CD4-positive, alpha-beta memory T cell (primary cell): Measurements from ENCODE around the gene PLXNA3. TPM values are rescaled to one million over a fixed set of nuclear protein-coding genes. Genes with fewer than 3 reads are reported as not detected.
A peak's percentile ranks its signal among the peaks of the same experiment; 100 is the strongest.

Experiments
- CTCF ChIA-PET: fragments of 350-600 bp; sonication (Branson Sonifier 250); formaldehyde crosslinking; loops from one replicate; lab custom pipeline; 2021; ENCODE audit warnings: inconsistent platforms; ENCODE audit not compliant: partially characterized antibody; lab: Charles Lee
- POLR2A ChIA-PET: fragments of 350-600 bp; sonication (Branson Sonifier 250); formaldehyde crosslinking; loops from one replicate; lab custom pipeline; 2021; ENCODE audit not compliant: partially characterized antibody; lab: Charles Lee
- DNase-seq, 5 donors: peaks; one replicate each; pipeline versions ENCODE4 v3.0.0 to v3.0.0-alpha.2; 2020 to 2022; ENCODE audit warnings: mixed read lengths in 1 of 5
- H3K27ac ChIP-seq: one replicate; pipeline ENCODE4 v1.7.0; 2013; ENCODE audit warnings: low read depth, low read length
- H3K27me3 ChIP-seq: 2 replicates; pipeline ENCODE4 v1.7.0; 2013; ENCODE audit warnings: mild to moderate bottlenecking, low read length, moderate library complexity; ENCODE audit not compliant: insufficient read depth
- H3K36me3 ChIP-seq: 2 replicates; pipeline ENCODE4 v1.7.0; 2013; ENCODE audit warnings: mild to moderate bottlenecking, low read length, moderate library complexity; ENCODE audit not compliant: insufficient read depth
- H3K4me1 ChIP-seq: 2 replicates; pipeline ENCODE4 v1.7.0; 2013; ENCODE audit warnings: mild to moderate bottlenecking, low read length, moderate library complexity; ENCODE audit not compliant: insufficient read depth
- H3K4me3 ChIP-seq, 2 donors: one replicate each; pipeline ENCODE4 v1.7.0; 2013; ENCODE audit warnings: low read length in 2 of 2, mild to moderate bottlenecking in 1 of 2
- H3K9me3 ChIP-seq, 2 donors: one replicate each; pipeline ENCODE4 v1.7.0; 2013; ENCODE audit warnings: low read length in 2 of 2, control low read depth in 1 of 2; ENCODE audit not compliant: control insufficient read depth in 1 of 2
- H3K27ac Mint-ChIP-seq, 7 donors: one replicate each; pipeline ENCODE4 v1.8.0; 2020 to 2021; ENCODE audit warnings: mixed read lengths in 7 of 7, mild to moderate bottlenecking in 6 of 7, inconsistent platforms in 3 of 7, moderate library complexity in 3 of 7
- H3K27me3 Mint-ChIP-seq, 2 donors: one replicate each; pipeline ENCODE4 v1.8.0; 2020 to 2021; ENCODE audit warnings: mixed read lengths in 2 of 2
- H3K36me3 Mint-ChIP-seq, 2 donors: one replicate each; pipeline ENCODE4 v1.8.0; 2020 to 2021; ENCODE audit warnings: mixed read lengths in 2 of 2, inconsistent platforms in 1 of 2, mild to moderate bottlenecking in 1 of 2
- H3K4me1 Mint-ChIP-seq, 4 donors: one replicate each; pipeline ENCODE4 v1.8.0; 2020 to 2021; ENCODE audit warnings: mixed read lengths in 4 of 4, mild to moderate bottlenecking in 1 of 4
- H3K4me3 Mint-ChIP-seq, 8 donors: one replicate each; pipeline ENCODE4 v1.8.0; 2020 to 2021; ENCODE audit warnings: mixed read lengths in 8 of 8, mild to moderate bottlenecking in 7 of 8, moderate library complexity in 6 of 8, inconsistent platforms in 3 of 8
- H3K9me3 Mint-ChIP-seq, 8 donors: one replicate each; pipeline ENCODE4 v1.8.0; 2020 to 2021; ENCODE audit warnings: mixed read lengths in 8 of 8, mild to moderate bottlenecking in 5 of 8, inconsistent platforms in 3 of 8, moderate library complexity in 1 of 8
- intact Hi-C: fragments of 100-400 bp; cut with micrococcal nuclease; formaldehyde crosslinking; loops from one replicate; pipeline ENCODE4 v1.15.1; 2023
- polyA plus RNA-seq, 2 donors: library from polyadenylated mRNA; unstranded; fragments of 300-500 nt; fragmentation: Illumina TruSeq; gene quantifications; one replicate each; pipeline ENCODE4 v1.2.3, GENCODE V29; 2021
- total RNA-seq, 2 experiments: library from RNA; stranded (reverse); gene quantifications; one replicate each; pipeline ENCODE4 v1.2.3, GENCODE V29; 2021

PLXNA3 gene
- total and polyA plus RNA-seq, 4 experiments from 2014 or later = 0.29 to 90.3 (median 40.0) TPM

DNA sequence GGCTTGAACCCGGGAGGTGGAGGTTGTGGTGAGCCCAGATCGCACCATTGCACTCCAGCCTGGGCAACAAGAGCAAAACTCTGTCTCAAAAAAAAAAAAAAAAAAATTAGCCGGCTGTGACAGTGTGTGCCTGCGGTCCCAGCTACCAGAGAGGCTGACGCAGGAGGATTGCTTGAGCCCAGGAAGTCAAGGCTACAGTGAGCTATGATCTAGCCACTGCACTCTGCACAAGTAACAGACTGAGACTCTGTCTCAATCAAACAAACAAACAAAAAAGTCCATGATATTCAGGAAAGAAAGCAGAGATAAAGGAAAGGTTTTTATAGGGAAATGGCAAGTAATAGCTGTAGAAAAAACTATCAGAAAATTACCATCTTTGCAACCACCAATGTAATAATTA lies 23.1 kb downstream of the PLXNA3 start:
- CTCF ChIA-PET = interaction anchor here (1.2 kb wide), 1 partner anchor 46 kb away, joined by 3 read pairs; no protein-coding TSS in a partner anchor
- intact Hi-C loops = no loop called here
- peaks cover 0 to 2% of the 10 kb centered on the region in 2 donors for H3K36me3 Mint-ChIP-seq
- Histone ChIP-seq H3K36me3 (no peaks in the 10 kb centered on the region), H3K27me3 (no peaks in the 10 kb centered on the region), H3K4me1 (peaks cover 38% of the 10 kb centered on the region), H3K9me3 (no peaks in the 10 kb centered on the region), H3K27ac (no peak overlapping the region), H3K4me3 (no peak overlapping the region)
- no peaks in the 10 kb centered on the region for H3K9me3 Mint-ChIP-seq
- H3K4me3 Mint-ChIP-seq = no peak overlapping the region
- H3K27me3 Mint-ChIP-seq = no peaks in the 10 kb centered on the region
- no peak for DNase-seq
- peak overlapping the region in 1 of 7 donors; percentile 65 for H3K27ac Mint-ChIP-seq
- POLR2A ChIA-PET = interaction anchor here (1.5 to 2.3 kb wide), 3 partner anchors 9 to 41 kb away, joined by 3 to 20 read pairs (median 5); partner anchors contain the start of genes FAM3A and SLC10A3
- H3K4me1 Mint-ChIP-seq = peaks cover 5 to 31% (median 10%) of the 10 kb centered on the region in 4 donors

DNA sequence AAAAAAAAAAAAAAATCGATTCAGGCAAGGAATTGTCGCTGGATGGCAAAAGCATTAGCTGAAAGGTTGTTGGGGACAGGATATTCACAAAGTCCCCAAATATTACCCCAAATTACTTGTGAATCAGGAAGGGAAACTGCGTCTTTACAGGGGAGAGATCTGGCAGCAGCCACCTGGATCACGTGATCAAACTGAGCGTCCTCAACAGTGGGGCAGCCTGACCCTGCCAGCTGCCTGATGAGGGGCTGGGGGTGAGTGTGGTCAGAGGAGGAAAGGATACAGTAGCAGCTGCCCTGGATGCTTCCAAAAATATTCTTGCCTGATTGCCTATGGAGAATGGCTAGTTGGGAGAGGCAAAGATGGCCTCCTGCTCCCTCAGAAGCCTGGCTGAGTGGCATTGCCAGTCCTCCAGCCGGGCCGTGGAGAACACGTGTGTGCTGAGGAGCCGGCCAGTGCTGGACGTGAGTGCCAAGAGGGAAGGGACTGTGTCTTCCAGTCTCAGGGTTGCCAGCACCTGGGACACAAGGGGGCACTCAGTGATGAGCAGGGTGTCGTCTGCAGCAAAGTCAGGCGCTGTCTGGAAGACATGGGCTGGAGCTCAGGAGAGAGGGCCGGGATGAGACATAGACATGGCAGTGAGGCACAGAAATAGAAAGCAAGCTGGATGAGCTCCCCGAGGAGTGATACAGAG lies 24.0 kb downstream of the PLXNA3 start:
- peak overlapping the region in 1 of 8 donors; percentile 24 for H3K4me3 Mint-ChIP-seq
- H3K27ac Mint-ChIP-seq = peak overlapping the region in 2 of 7 donors; percentile 15 to 89
- no peak overlapping the region for H3K4me3 ChIP-seq
- no peaks in the 10 kb centered on the region for H3K27me3 ChIP-seq
- no peaks in the 10 kb centered on the region for H3K9me3 ChIP-seq
- peaks cover 0 to 4% of the 10 kb centered on the region in 2 donors for H3K36me3 Mint-ChIP-seq
- no peak overlapping the region for H3K27ac ChIP-seq
- ChIA-PET CTCF (interaction anchor here (1.2 kb wide), 1 partner anchor 45 kb away, joined by 3 read pairs; no protein-coding TSS in a partner anchor), POLR2A (interaction anchor here (1.5 to 1.6 kb wide), 2 partner anchors 35 to 42 kb away, joined by 3 to 5 read pairs; partner anchors contain the start of gene FAM3A)
- intact Hi-C loops = no loop called here
- peaks cover 40% of the 10 kb centered on the region for H3K4me1 ChIP-seq
- no peaks in the 10 kb centered on the region for H3K27me3 Mint-ChIP-seq
- H3K4me1 Mint-ChIP-seq = peaks cover 5 to 28% (median 11%) of the 10 kb centered on the region in 4 donors
- no peaks in the 10 kb centered on the region for H3K9me3 Mint-ChIP-seq
- H3K36me3 ChIP-seq = no peaks in the 10 kb centered on the region
- DNase-seq = no peak

DNA sequence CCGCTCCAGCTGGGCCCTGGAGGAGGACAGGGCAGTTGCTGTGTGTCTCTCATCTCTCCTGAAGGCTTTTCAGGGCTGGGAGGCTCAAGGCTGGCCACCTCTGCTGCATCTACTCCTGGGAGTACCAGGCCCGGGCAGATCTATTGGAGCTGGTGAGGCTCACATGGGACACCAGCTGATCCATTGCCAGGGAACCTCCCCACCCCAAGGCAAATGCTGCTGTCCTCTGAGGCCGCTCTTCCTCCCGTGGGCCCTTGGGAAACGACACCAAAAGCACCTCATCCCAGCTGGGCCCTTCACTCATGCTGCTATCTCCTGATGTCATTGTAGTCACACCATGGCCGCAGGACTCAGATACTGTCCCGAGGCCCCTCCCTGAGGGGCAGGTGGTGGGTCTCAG lies 24.7 kb downstream of the PLXNA3 start:
- peaks cover 0 to 5% of the 10 kb centered on the region in 2 donors for H3K36me3 Mint-ChIP-seq
- POLR2A ChIA-PET = interaction anchor here (1.5 to 8.9 kb wide), 2 partner anchors 43 to 84 kb away, joined by 3 to 111 read pairs; partner anchors contain the start of gene RPL10
- no peaks in the 10 kb centered on the region for H3K27me3 Mint-ChIP-seq
- H3K9me3 Mint-ChIP-seq = no peaks in the 10 kb centered on the region
- Histone ChIP-seq H3K27me3 (no peaks in the 10 kb centered on the region), H3K27ac (no peak overlapping the region), H3K9me3 (no peaks in the 10 kb centered on the region), H3K36me3 (no peaks in the 10 kb centered on the region), H3K4me1 (peaks cover 39% of the 10 kb centered on the region), H3K4me3 (no peak overlapping the region)
- no peak for DNase-seq
- H3K4me3 Mint-ChIP-seq = no peak overlapping the region
- H3K4me1 Mint-ChIP-seq = peaks cover 5 to 30% (median 8%) of the 10 kb centered on the region in 4 donors
- CTCF ChIA-PET = no interaction called here
- intact Hi-C loops = no loop called here
- peak overlapping the region in 1 of 7 donors; percentile 89 for H3K27ac Mint-ChIP-seq

DNA sequence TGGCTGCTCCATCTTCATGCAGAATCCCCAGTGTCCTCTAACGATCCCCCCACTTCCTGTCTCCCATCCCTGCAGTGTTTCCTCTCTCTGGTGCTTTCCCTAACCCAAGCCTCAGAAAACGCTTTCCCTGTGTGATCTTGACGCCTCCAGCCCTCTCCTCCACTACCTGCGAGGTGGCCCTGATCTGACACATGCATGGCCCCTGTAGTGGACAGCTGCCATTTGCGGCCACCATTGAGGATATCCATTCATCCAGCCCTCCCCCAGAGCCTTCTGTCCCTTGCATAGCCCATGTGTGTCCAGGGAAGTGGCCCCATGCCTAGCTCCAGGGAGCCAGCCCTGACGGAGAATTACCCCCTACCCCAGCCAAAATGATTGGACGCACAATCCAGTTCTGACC lies 25.2 kb downstream of the PLXNA3 start:
- Mint-ChIP-seq H3K36me3 (peaks cover 0 to 5% of the 10 kb centered on the region in 2 donors), H3K27ac (peak overlapping the region in 1 of 7 donors; percentile 6), H3K4me1 (peaks cover 4 to 35% (median 12%) of the 10 kb centered on the region in 4 donors), H3K9me3 (no peaks in the 10 kb centered on the region), H3K4me3 (peak overlapping the region in 2 of 8 donors; percentile 9 to 48), H3K27me3 (no peaks in the 10 kb centered on the region)
- intact Hi-C loops = no loop called here
- Histone ChIP-seq H3K36me3 (no peaks in the 10 kb centered on the region), H3K4me1 (peaks cover 39% of the 10 kb centered on the region), H3K4me3 (no peak overlapping the region), H3K9me3 (no peaks in the 10 kb centered on the region), H3K27ac (no peak overlapping the region), H3K27me3 (no peaks in the 10 kb centered on the region)
- no peak for DNase-seq
- ChIA-PET CTCF (no interaction called here), POLR2A (interaction anchor here (1.0 to 8.9 kb wide), 4 partner anchors 25 to 689 kb away, joined by 3 to 111 read pairs (median 20); partner anchors contain the start of genes IDH3G, PLXNA3, RPL10 and SSR4)

GRCh38 chrX:154484255-154485149 lies 26.4 kb downstream of the PLXNA3 start:
- H3K4me3 ChIP-seq = no peak overlapping the region
- Mint-ChIP-seq H3K9me3 (no peaks in the 10 kb centered on the region), H3K4me1 (peaks cover 2 to 42% (median 11%) of the 10 kb centered on the region in 4 donors), H3K27me3 (no peaks in the 10 kb centered on the region), H3K27ac (peak overlapping the region in 1 of 7 donors; percentile 27), H3K36me3 (peaks cover 0 to 7% of the 10 kb centered on the region in 2 donors), H3K4me3 (peak overlapping the region in 5 of 8 donors; percentile 12 to 73 (median 50))
- intact Hi-C loops = no loop called here
- no peaks in the 10 kb centered on the region for H3K36me3 ChIP-seq
- no peak for DNase-seq
- H3K27ac ChIP-seq = no peak overlapping the region
- H3K4me1 ChIP-seq = peaks cover 45% of the 10 kb centered on the region
- no peaks in the 10 kb centered on the region for H3K27me3 ChIP-seq
- no peaks in the 10 kb centered on the region for H3K9me3 ChIP-seq
- POLR2A ChIA-PET = interaction anchor here (1.0 to 8.9 kb wide), 7 partner anchors 26 to 690 kb away, joined by 3 to 111 read pairs (median 7); partner anchors contain the start of genes FAM3A, IDH3G, PLXNA3 and RPL10
- CTCF ChIA-PET = interaction anchor here (3.4 kb wide), 1 partner anchor 43 kb away, joined by 10 read pairs; no protein-coding TSS in a partner anchor

DNA sequence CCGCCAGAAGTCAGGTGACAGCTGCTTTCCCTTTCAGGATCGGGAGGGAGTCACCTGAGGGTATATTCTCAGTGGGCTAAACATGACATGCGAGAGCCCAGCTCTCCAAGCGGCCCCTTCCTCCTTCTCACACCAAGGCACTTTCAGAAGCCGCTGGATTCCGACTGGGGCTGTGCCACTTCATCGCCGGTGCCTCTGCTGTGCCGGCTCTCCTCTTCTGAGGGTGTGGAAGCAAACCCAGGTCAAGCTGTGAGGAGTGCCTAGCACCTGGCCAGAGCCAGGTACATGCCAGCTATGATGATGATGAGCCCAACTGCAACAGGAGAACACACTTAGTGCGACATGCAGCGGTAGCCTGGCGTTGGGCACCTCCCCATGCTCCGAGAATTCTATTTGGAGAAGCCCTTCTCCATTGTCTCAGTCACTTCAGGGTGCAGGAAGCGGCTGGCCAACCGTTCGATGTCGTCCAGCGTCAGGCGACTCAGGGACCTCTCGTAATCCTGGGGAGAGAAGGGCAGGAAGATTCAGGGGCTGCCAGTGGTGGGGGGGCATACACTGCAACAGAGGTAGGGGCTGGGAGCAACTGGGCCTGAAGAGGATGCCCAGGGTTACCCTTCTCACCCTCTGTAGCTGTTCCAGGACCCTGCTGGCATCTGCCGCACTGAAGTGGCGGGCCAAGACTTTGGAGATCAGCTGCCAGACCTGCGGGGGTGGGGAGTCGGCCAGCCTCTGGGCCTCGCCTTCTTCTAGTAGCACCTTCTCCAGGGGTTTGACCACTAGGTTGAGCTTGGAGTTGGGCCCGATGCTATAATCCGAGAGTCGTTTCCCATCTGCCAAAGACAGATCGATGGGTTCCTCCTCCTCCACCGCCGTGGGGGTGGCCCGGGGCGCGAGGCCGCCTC lies 27.3 kb downstream of the PLXNA3 start:
- Mint-ChIP-seq H3K4me1 (peaks cover 5 to 45% (median 13%) of the 10 kb centered on the region in 4 donors), H3K27me3 (no peaks in the 10 kb centered on the region), H3K9me3 (no peaks in the 10 kb centered on the region), H3K4me3 (peak overlapping the region; percentile 54 to 75 (median 68)), H3K36me3 (peaks cover 0 to 7% of the 10 kb centered on the region in 2 donors), H3K27ac (peak overlapping the region in 5 of 7 donors; percentile 9 to 77 (median 27))
- peaks cover 44% of the 10 kb centered on the region for H3K4me1 ChIP-seq
- H3K4me3 ChIP-seq = peak overlapping the region; percentile 17 to 35
- ChIA-PET POLR2A (interaction anchor here (0.6 to 8.9 kb wide), 17 partner anchors 9 to 514 kb away, joined by 3 to 111 read pairs (median 6); partner anchors contain the start of genes ATP6AP1, FAM3A, G6PD and HCFC1), CTCF (interaction anchor here (3.4 kb wide), 1 partner anchor 42 kb away, joined by 10 read pairs; no protein-coding TSS in a partner anchor)
- H3K9me3 ChIP-seq = no peaks in the 10 kb centered on the region
- no peaks in the 10 kb centered on the region for H3K36me3 ChIP-seq
- no peaks in the 10 kb centered on the region for H3K27me3 ChIP-seq
- intact Hi-C loops = no loop called here
- no peak for DNase-seq
- peak overlapping the region; percentile 62 for H3K27ac ChIP-seq
